Nephron progenitor cell (in vitro differentiated cells): ENCODE results near the gene DENND1B.

Experiments used
- DNase-seq: peaks from one replicate; pipeline ENCODE4 v3.0.0; 2021
- H3K27ac Mint-ChIP-seq: 2 replicates; pipeline ENCODE4 v1.8.0; 2021; ENCODE audit warnings: mild to moderate bottlenecking, moderate library complexity, mixed read lengths
- H3K27me3 Mint-ChIP-seq: 2 replicates; pipeline ENCODE4 v1.8.0; 2021; ENCODE audit warnings: mild to moderate bottlenecking, low read depth, mixed read lengths; ENCODE audit not compliant: poor library complexity
- H3K36me3 Mint-ChIP-seq: 2 replicates; pipeline ENCODE4 v1.8.0; 2021; ENCODE audit warnings: low read depth, mixed read lengths
- H3K4me1 Mint-ChIP-seq: 2 replicates; pipeline ENCODE4 v1.8.0; 2021; ENCODE audit warnings: mixed read lengths
- H3K4me3 Mint-ChIP-seq: 2 replicates; pipeline ENCODE4 v1.8.0; 2021; ENCODE audit warnings: mild to moderate bottlenecking, moderate library complexity, mixed read lengths
- H3K9me3 Mint-ChIP-seq: 2 replicates; pipeline ENCODE4 v1.8.0; 2021; ENCODE audit warnings: mild to moderate bottlenecking, moderate library complexity, mixed read lengths
- TF ChIP-seq, protein P1 (sequence below): fragments of 200-600 bp; sonication (generic); IDR thresholded peaks from 2 replicates; pipeline ENCODE4 v1.5.0; 2021; ENCODE audit warnings: antibody characterized with exemption

DENND1B gene

DNA sequence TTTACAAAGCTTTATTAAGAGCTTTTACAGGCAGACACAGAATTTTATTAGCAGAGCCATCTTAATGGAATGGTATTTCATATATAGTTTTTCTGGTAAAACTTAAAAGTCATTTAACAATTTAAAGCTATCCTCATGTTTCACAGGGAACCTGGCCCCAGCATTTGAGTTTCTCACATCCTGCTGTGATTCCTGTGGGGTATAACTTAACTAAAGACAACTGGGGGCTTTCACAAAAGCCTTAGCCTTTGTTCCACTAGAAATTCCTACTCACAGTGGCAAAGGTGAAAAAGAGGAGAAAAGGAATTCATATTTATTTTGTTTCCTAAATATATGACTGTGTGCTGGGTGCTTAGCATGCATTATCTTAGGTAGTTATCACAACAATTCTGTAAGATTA lies 233.9 kb downstream of the DENND1B start:
- TF ChIP-seq, protein P1, sequence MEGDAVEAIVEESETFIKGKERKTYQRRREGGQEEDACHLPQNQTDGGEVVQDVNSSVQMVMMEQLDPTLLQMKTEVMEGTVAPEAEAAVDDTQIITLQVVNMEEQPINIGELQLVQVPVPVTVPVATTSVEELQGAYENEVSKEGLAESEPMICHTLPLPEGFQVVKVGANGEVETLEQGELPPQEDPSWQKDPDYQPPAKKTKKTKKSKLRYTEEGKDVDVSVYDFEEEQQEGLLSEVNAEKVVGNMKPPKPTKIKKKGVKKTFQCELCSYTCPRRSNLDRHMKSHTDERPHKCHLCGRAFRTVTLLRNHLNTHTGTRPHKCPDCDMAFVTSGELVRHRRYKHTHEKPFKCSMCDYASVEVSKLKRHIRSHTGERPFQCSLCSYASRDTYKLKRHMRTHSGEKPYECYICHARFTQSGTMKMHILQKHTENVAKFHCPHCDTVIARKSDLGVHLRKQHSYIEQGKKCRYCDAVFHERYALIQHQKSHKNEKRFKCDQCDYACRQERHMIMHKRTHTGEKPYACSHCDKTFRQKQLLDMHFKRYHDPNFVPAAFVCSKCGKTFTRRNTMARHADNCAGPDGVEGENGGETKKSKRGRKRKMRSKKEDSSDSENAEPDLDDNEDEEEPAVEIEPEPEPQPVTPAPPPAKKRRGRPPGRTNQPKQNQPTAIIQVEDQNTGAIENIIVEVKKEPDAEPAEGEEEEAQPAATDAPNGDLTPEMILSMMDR = no peak
- H3K9me3 Mint-ChIP-seq = no peaks in the 10 kb centered on the region
- no peak for DNase-seq
- no peaks in the 10 kb centered on the region for H3K4me1 Mint-ChIP-seq
- H3K27me3 Mint-ChIP-seq = no peaks in the 10 kb centered on the region
- H3K27ac Mint-ChIP-seq = no peak overlapping the region
- no peak overlapping the region for H3K4me3 Mint-ChIP-seq
- no peaks in the 10 kb centered on the region for H3K36me3 Mint-ChIP-seq

DNA sequence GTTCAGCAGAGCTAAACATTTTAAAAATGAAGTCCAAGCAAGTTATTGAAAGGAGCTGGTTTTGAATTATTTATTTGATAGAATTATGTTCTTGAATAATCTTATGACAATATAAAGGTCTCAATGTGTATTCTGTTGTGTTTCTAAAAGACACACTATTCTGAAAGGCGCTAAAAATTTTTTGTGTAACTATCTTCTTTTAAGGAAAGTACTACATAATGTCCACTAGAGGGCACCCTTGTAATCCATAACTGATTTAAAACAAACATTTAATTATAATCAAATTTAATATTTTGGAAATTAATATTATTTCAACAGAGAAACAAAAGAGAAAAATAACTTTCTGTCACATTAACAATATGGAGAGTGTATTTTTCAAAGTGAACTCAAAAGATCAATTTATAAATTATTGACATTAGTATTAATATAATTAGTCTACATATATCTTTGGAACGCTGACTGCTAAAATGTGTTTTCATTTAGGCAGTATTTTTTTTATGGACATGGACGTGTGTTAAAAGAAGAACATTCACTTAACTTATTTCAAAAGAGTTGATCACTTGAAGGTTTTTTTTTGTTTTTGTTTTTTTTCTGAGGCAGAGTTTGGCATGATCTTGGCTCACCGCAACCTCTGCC lies 248.4 kb downstream of the DENND1B start:
- H3K4me3 Mint-ChIP-seq = no peak overlapping the region
- H3K9me3 Mint-ChIP-seq = no peaks in the 10 kb centered on the region
- no peaks in the 10 kb centered on the region for H3K36me3 Mint-ChIP-seq
- H3K27ac Mint-ChIP-seq = no peak overlapping the region
- TF ChIP-seq, protein P1 = peak; percentile 76
- DNase-seq = no peak
- H3K4me1 Mint-ChIP-seq = no peaks in the 10 kb centered on the region
- no peaks in the 10 kb centered on the region for H3K27me3 Mint-ChIP-seq

DNA sequence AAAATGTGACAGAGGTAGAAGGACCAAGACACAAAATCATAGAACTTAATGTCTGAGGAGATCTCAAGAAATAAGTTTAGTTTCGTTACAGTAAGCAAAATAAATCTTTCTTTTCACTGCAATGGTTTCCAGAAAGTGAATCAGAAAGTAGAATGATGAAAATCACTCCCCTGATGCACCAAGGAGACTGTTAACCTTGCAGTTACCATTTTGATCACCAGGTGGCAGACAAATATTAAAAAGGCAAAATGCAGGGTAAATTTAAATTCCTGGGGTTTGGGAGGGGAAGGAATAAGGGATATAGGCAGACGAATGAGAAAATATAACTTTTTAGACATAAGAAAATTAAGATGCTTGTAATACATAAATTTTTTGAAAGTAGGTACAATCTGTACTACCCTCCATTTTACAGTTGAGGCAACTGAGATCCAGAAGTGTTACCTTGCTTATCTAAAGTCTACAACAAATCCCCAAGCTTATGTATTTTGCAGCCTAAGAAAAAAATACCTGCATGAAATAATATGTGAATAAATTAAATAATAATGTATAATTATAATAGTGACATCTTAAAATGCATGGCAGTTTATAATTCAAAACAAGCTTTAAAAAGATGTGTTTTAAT lies 254.1 kb downstream of the DENND1B start:
- Mint-ChIP-seq H3K4me1 (no peaks in the 10 kb centered on the region), H3K9me3 (no peaks in the 10 kb centered on the region), H3K27me3 (no peaks in the 10 kb centered on the region), H3K36me3 (no peaks in the 10 kb centered on the region), H3K27ac (no peak overlapping the region), H3K4me3 (no peak overlapping the region)
- TF ChIP-seq, protein P1 = peak; percentile 74
- DNase-seq = peak; percentile 23

DNA sequence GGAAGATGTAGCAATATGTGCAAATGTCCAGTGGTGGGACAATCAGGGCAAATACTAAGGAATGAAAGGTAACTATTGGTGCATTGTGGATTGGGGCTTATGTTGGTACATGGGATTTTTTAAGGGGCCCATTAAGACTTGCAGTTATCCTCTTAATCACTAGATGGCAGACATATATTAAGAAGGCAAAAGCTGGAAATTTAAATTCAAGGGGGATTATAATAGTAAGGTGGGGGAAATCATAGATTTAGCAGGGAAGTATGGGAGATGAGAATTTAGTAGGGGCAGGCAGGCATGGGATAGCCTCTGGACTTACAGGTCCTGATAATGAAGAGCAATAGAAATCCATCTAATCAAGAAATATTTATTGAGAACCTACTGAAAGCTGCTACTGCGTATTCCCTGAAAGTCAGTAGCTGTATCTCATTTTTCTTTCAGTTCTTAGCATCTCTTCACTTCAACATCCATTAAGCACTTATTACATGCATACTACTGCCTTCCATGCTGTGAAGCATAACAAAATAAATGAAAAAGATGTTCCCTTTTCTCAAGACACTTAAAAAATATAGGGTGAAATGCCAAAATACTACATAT lies 255.4 kb downstream of the DENND1B start:
- Mint-ChIP-seq H3K36me3 (no peaks in the 10 kb centered on the region), H3K4me1 (no peaks in the 10 kb centered on the region), H3K9me3 (no peaks in the 10 kb centered on the region), H3K27ac (no peak overlapping the region), H3K4me3 (no peak overlapping the region), H3K27me3 (no peaks in the 10 kb centered on the region)
- TF ChIP-seq, protein P1 = peak; percentile 29
- no peak for DNase-seq

DNA sequence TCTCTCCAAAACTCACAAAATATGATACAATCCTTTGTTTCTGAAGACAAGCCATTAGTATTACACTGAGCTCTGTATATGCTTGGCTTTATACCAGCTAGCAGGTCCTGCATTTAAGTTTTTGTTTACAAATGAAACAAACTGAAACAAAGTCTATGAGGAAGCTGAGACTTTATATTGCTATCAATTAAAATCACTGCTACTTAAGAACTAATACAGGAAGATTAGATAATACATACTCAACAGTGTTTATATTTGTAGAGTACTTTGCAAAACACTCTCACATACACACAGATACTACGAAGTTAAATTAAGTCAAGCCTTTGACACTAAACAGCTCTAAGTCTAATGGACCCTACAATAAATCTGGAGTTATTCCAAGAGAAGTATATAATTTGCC lies 259.9 kb downstream of the DENND1B start:
- H3K27ac Mint-ChIP-seq = no peak overlapping the region
- no peaks in the 10 kb centered on the region for H3K4me1 Mint-ChIP-seq
- peaks cover 4% of the 10 kb centered on the region for H3K36me3 Mint-ChIP-seq
- H3K27me3 Mint-ChIP-seq = no peaks in the 10 kb centered on the region
- H3K4me3 Mint-ChIP-seq = no peak overlapping the region
- TF ChIP-seq, protein P1 = no peak
- no peak for DNase-seq
- H3K9me3 Mint-ChIP-seq = no peaks in the 10 kb centered on the region
